Activated CD4-positive, alpha-beta T cell treated with anti-CD3 and anti-CD28 coated beads, Interleukin-2, amount 10 ng/mL, durations not matched to agents 24 days and 14 days (primary cell): Measurements from ENCODE around the gene CST7. TPM values are rescaled to one million over a fixed set of nuclear protein-coding genes. Genes with fewer than 3 reads are reported as not detected.

Source experiments
- DNase-seq: peaks from one replicate; pipeline ENCODE4 v3.0.0; 2022
- H3K27ac Mint-ChIP-seq: one replicate; pipeline ENCODE4 v1.8.0; 2022; ENCODE audit warnings: mild to moderate bottlenecking, mixed read lengths
- H3K27me3 Mint-ChIP-seq: one replicate; pipeline ENCODE4 v1.8.0; 2022; ENCODE audit warnings: mixed read lengths
- H3K36me3 Mint-ChIP-seq: one replicate; pipeline ENCODE4 v1.8.0; 2022; ENCODE audit warnings: low read depth, mild to moderate bottlenecking, mixed read lengths
- H3K4me1 Mint-ChIP-seq: one replicate; pipeline ENCODE4 v1.8.0; 2021; ENCODE audit warnings: mixed read lengths
- H3K4me3 Mint-ChIP-seq: one replicate; pipeline ENCODE4 v1.8.0; 2022; ENCODE audit warnings: mild to moderate bottlenecking, moderate library complexity, mixed read lengths
- H3K9me3 Mint-ChIP-seq: one replicate; pipeline ENCODE4 v1.8.0; 2021; ENCODE audit warnings: mixed read lengths
- intact Hi-C: fragments of 100-400 bp; cut with micrococcal nuclease; formaldehyde crosslinking; loops from one replicate; pipeline ENCODE4 v1.15.1; 2023
- total RNA-seq: library from RNA; stranded (reverse); gene quantifications from 2 replicates; pipeline ENCODE4 v1.2.3, GENCODE V29; 2022

Gene CST7
- total RNA-seq, 1 donor from 2014 or later = 115 TPM

DNA sequence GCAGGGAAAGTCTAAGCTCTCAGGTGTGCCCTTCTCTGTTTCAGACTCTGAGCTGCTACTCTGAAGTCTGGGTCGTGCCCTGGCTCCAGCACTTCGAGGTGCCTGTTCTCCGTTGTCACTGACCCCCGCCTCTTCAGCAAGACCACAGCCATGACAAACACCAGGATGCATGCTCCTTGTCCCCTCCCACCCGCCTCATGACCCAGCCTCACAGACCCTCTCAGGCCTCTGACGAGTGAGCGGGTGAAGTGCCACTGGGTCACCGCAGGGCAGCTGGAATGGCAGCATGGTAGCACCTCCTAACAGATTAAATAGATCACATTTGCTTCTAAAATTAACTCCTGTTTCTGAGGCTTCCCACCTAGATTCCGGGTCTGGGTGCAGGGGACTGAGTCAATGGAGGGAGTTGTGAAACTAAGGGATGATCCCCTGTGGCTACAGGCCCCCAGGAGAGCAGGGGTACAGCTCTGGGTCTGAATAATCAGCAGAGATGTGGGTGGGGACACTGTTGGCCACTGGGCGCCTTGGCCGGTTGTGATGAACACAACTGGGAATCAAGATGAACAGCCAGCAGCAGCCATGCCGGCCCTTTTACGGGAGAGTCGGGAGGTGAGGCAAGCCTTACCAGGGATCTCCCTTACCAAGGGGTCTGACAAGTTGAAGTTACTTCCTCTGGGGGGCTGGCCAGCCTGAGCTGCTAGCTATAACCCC lies 10.7 kb downstream of the CST7 start:
- peak overlapping the region; percentile 29 for H3K27ac Mint-ChIP-seq
- H3K36me3 Mint-ChIP-seq = peaks cover 73% of the 10 kb centered on the region
- no peaks in the 10 kb centered on the region for H3K27me3 Mint-ChIP-seq
- H3K4me3 Mint-ChIP-seq = no peak overlapping the region
- DNase-seq = no peak
- no peaks in the 10 kb centered on the region for H3K9me3 Mint-ChIP-seq
- intact Hi-C loops = no loop called here
- peaks cover 18% of the 10 kb centered on the region for H3K4me1 Mint-ChIP-seq

DNA sequence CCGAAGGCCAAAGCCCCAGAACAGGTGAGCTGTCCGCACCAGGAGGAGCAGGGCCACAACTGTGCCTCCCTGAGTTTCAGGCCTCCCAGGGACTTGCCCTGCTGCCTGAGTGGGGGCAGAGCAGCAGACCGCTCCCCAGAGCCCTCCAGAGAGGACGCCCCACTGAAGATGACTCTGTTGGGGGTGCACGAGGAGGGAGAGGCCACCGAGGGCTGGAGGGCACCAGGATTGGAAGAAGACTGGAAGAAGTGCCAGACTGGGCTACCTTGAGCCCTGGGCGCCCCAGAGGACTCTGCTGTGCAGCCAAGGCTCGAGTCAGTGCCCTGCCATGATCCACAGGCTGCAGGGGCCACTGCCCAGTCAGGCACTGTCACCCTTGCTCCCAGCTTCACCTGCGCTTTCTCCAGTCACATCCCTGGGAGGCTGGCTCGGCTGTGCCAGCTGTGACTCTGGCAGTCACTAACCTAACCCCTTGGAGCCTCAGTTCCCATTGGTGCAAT lies 11.3 kb downstream of the CST7 start:
- H3K4me3 Mint-ChIP-seq = no peak overlapping the region
- intact Hi-C loops = no loop called here
- H3K36me3 Mint-ChIP-seq = peaks cover 73% of the 10 kb centered on the region

DNA sequence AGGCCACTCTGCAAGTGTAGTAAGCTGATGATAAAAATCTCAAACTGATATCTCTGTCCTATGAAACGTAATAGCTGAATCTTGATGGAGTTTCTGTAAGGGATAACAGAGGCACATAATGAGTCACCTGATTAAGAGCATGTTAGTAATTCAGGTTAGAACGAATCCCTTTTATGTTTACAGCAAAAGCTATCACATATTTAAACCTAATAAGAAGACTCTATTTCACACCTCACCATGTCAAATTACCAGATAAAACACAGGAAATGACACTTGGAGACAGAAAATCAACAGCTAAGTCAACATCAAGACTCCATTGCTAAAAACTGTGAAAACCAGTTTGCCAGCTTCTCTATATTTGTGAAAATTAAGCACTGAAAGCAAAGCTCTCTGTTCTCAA lies 11.8 kb downstream of the CST7 start:
- Mint-ChIP-seq H3K36me3 (peaks cover 73% of the 10 kb centered on the region), H3K27ac (peak overlapping the region; percentile 73), H3K4me1 (peaks cover 14% of the 10 kb centered on the region), H3K4me3 (no peak overlapping the region), H3K27me3 (no peaks in the 10 kb centered on the region), H3K9me3 (no peaks in the 10 kb centered on the region)
- intact Hi-C loops = no loop called here
- DNase-seq = no peak

More for the DNA sequence above, 11.3 kb downstream of the CST7 start:
- DNase-seq = no peak
- Mint-ChIP-seq H3K4me1 (peaks cover 17% of the 10 kb centered on the region), H3K27ac (peak overlapping the region; percentile 73), H3K9me3 (no peaks in the 10 kb centered on the region), H3K27me3 (no peaks in the 10 kb centered on the region)

- DNase-seq = no peak
- intact Hi-C loops = no loop called here
- H3K9me3 Mint-ChIP-seq = no peaks in the 10 kb centered on the region
- peak overlapping the region; percentile 73 for H3K27ac Mint-ChIP-seq
- H3K4me3 Mint-ChIP-seq = no peak overlapping the region
- H3K4me1 Mint-ChIP-seq = peaks cover 17% of the 10 kb centered on the region
- no peaks in the 10 kb centered on the region for H3K27me3 Mint-ChIP-seq
- peaks cover 75% of the 10 kb centered on the region for H3K36me3 Mint-ChIP-seq
These were observed 12.5 kb downstream of the CST7 start for GRCh38 chr20:24961384-24962181.

DNA sequence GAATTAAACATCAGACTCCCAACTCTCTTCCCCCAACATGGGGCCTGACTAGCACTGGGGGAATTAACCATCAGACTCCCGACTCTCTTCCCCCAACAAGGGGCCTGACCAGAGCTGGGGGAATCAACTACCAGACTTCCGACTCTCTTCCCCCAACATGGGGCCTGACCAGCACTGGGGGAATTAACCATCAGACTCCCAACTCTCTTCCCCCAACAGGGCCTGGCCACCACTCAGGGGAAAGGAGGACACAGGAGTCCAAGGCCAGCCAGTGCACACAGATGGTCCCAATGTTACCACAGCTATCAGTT lies 13.1 kb downstream of the CST7 start:
- Mint-ChIP-seq H3K27ac (peak overlapping the region; percentile 45), H3K4me3 (no peak overlapping the region), H3K9me3 (no peaks in the 10 kb centered on the region), H3K4me1 (peaks cover 17% of the 10 kb centered on the region), H3K27me3 (no peaks in the 10 kb centered on the region), H3K36me3 (peaks cover 73% of the 10 kb centered on the region)
- intact Hi-C loops = no loop called here
- no peak for DNase-seq

DNA sequence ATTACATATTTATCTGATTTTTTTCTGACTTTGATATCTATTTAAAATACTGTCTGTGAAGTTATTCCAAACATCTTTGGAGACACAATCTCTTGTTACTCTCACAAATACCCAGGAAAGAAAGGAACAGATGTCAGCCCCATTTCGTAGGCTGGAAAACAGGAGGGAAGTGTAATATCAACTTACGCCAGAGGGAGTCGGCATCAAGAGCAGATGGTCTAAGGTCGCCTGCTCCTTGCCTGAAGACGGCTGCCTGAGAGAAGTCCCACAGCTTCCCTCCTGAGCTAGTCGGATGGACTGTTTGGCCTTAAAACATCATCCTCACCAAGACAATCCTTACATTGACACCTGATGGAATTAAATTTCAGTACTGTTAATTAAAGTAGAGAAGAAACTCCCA lies 13.4 kb downstream of the CST7 start:
- Mint-ChIP-seq H3K36me3 (peaks cover 74% of the 10 kb centered on the region), H3K27ac (peak overlapping the region; percentile 45)

GRCh38 chr20:24963672-24964505 lies 14.8 kb downstream of the CST7 start:
- Mint-ChIP-seq H3K27me3 (no peaks in the 10 kb centered on the region), H3K27ac (peak overlapping the region; percentile 70), H3K9me3 (no peaks in the 10 kb centered on the region), H3K4me3 (no peak overlapping the region), H3K4me1 (peaks cover 18% of the 10 kb centered on the region), H3K36me3 (peaks cover 76% of the 10 kb centered on the region)
- DNase-seq = no peak
- intact Hi-C loops = no loop called here

More for the DNA sequence above, 13.4 kb downstream of the CST7 start:
- no peaks in the 10 kb centered on the region for H3K9me3 Mint-ChIP-seq
- H3K27me3 Mint-ChIP-seq = no peaks in the 10 kb centered on the region
- peaks cover 17% of the 10 kb centered on the region for H3K4me1 Mint-ChIP-seq
- DNase-seq = no peak
- H3K4me3 Mint-ChIP-seq = no peak overlapping the region
- intact Hi-C loops = no loop called here

GRCh38 chr20:24964506-24964840 lies 15.4 kb downstream of the CST7 start:
- peak overlapping the region; percentile 70 for H3K27ac Mint-ChIP-seq
- peaks cover 78% of the 10 kb centered on the region for H3K36me3 Mint-ChIP-seq
- H3K4me1 Mint-ChIP-seq = peaks cover 18% of the 10 kb centered on the region
- no peaks in the 10 kb centered on the region for H3K27me3 Mint-ChIP-seq
- no peak overlapping the region for H3K4me3 Mint-ChIP-seq
- H3K9me3 Mint-ChIP-seq = no peaks in the 10 kb centered on the region
- DNase-seq = no peak
- intact Hi-C loops = no loop called here

- Mint-ChIP-seq H3K27me3 (no peaks in the 10 kb centered on the region), H3K9me3 (no peaks in the 10 kb centered on the region), H3K27ac (peak overlapping the region; percentile 70), H3K4me1 (peaks cover 18% of the 10 kb centered on the region), H3K36me3 (peaks cover 78% of the 10 kb centered on the region), H3K4me3 (no peak overlapping the region)
- no peak for DNase-seq
- intact Hi-C loops = no loop called here
These were observed 16.2 kb downstream of the CST7 start for GRCh38 chr20:24965065-24965919.

DNA sequence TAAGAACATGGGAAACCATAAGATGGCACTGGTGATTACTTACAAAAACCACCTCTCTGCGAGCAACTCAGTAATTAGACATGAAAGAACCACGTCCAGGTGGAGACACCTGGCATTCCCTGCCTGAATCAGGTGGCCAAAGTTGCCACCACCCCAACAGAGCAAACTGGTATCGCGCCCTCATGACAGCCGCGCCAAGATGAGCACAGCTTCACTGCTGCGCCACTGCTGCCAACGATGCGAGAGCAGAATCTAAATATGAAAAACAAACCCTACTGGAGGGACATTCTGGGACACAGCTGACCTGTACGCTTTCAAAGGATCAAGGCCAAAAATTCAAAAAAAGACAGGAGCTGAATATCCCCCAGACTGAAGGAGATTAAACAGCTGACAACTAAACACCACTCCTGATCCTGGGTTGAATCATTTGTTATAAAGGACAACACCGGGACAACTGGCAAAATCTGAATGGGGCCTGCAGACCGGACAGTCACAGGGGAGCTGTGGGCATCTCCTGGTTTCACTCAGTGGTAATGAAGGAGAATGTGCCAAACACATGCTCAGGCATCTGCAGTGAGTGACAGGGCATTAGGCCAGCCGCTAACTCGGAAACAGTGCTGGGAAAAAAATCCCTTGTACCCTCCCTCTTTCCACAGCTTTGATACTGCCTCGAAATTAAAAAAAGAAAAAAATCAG lies 17.4 kb downstream of the CST7 start:
- Mint-ChIP-seq H3K27ac (no peak overlapping the region), H3K4me3 (no peak overlapping the region), H3K36me3 (peaks cover 78% of the 10 kb centered on the region), H3K27me3 (no peaks in the 10 kb centered on the region), H3K9me3 (no peaks in the 10 kb centered on the region), H3K4me1 (peaks cover 16% of the 10 kb centered on the region)
- intact Hi-C loops = no loop called here
- no peak for DNase-seq

- Mint-ChIP-seq H3K36me3 (peaks cover 71% of the 10 kb centered on the region), H3K27me3 (no peaks in the 10 kb centered on the region), H3K4me3 (no peak overlapping the region), H3K9me3 (no peaks in the 10 kb centered on the region), H3K27ac (peak overlapping the region; percentile 62), H3K4me1 (peaks cover 16% of the 10 kb centered on the region)
- DNase-seq = no peak
- intact Hi-C loops = no loop called here
These were observed 19.3 kb downstream of the CST7 start for GRCh38 chr20:24968278-24968800.

GRCh38 chr20:24969186-24970029 lies 20.3 kb downstream of the CST7 start:
- no peak overlapping the region for H3K4me3 Mint-ChIP-seq
- peaks cover 12% of the 10 kb centered on the region for H3K4me1 Mint-ChIP-seq
- H3K27ac Mint-ChIP-seq = no peak overlapping the region
- peaks cover 73% of the 10 kb centered on the region for H3K36me3 Mint-ChIP-seq
- DNase-seq = no peak
- no peaks in the 10 kb centered on the region for H3K9me3 Mint-ChIP-seq
- no peaks in the 10 kb centered on the region for H3K27me3 Mint-ChIP-seq
- intact Hi-C loops = no loop called here
